ENCODE results near the gene ELOVL7. TPM values are rescaled to one million over a fixed set of nuclear protein-coding genes. Genes with fewer than 3 reads are reported as not detected.

The ELOVL7 gene
- total RNA-seq, 1 experiment from 2014 or later, result 20.0 TPM

GRCh38 chr5:60802226-60802625, 41.8 kb downstream of the ELOVL7 start:
- Histone ChIP-seq H3K27me3 (ENCODE audit: insufficient read depth, low read length) (no peaks in the 10 kb centered on the region), H3K9me3 (ENCODE audit: control insufficient read depth in 1 of 2, insufficient read depth in 1 of 2, low read depth in 1 of 2, low read length in 2 of 2) (no peaks in the 10 kb centered on the region)

More at GRCh38 chr5:60802226-60802625, 41.8 kb downstream of the ELOVL7 start:
- ChIA-PET RAD21 (ENCODE audit: low non-redundant PET in 1 of 2, low total read pairs in 2 of 2, uncharacterized antibody in 2 of 2, unreplicated experiment in 2 of 2) (no interaction called here), CTCF (no interaction called here), POLR2A (no interaction called here)
- H2AFZ ChIP-seq (ENCODE audit: low read depth, low read length, poor library complexity, severe bottlenecking), result no peak overlapping the region
- H3K27ac ChIP-seq (ENCODE audit: low read depth, low read length), result no peak overlapping the region
- peaks cover 0 to 7% of the 10 kb centered on the region in 2 experiments; a peak in 1 of 4 replicates for H3K4me1 ChIP-seq (ENCODE audit: control insufficient read depth in 1 of 2, insufficient read depth in 2 of 2, low read length in 2 of 2)
- no TSS peak for BruUV-seq (replicated peaks)
- TF ChIP-seq TCF7L2 (IDR thresholded peaks at IDR 0.05; ENCODE audit: borderline replicate concordance, extremely low read depth, insufficient read depth, insufficient read length) (no peak), EZH2 (IDR thresholded peaks at IDR 0.05) (no peak), REST (IDR thresholded peaks at IDR 0.05; ENCODE audit: low read depth) (no peak), ZNF274 (IDR thresholded peaks at IDR 0.05; ENCODE audit: low read depth, low read length) (no peak)
- no peaks in the 10 kb centered on the region for H3K9me2 ChIP-seq (ENCODE audit: insufficient read depth)
- intact Hi-C loops (cut with micrococcal nuclease), result no loop called here
- no peak for ATAC-seq
- H3K9ac ChIP-seq (ENCODE audit: low read length), result no peak overlapping the region
- DNase-seq (ENCODE audit: low read depth, low spot score), result no peak
- H3K36me3 ChIP-seq (ENCODE audit: control insufficient read depth in 1 of 2, insufficient read depth in 2 of 2, low read length in 2 of 2), result no peaks in the 10 kb centered on the region
- H3K4me2 ChIP-seq (ENCODE audit: low read length), result no peak overlapping the region
- no peaks in the 10 kb centered on the region for H4K20me1 ChIP-seq (ENCODE audit: insufficient read depth)
- H3K4me3 ChIP-seq (replicated peaks in 1 of 2; ENCODE audit: low read depth in 1 of 2, low read length in 2 of 2), result no peak overlapping the region
- peaks cover 2% of the 10 kb centered on the region; the same call in 1 of the 2 replicates for H3K79me2 ChIP-seq (ENCODE audit: insufficient read depth, low read length)
